BJ (cell line): ENCODE results near the gene WNT2B. TPM values are rescaled to one million over a fixed set of nuclear protein-coding genes. Genes with fewer than 3 reads are reported as not detected.

Experiments used
- CTCF ChIA-PET: fragments of 350-600 bp; formaldehyde crosslinking; extraction: SDS; loops from one replicate; lab custom pipeline; 2021; ENCODE audit warnings: antibody characterized with exemption, inconsistent platforms; lab: Yijun Ruan, JAX
- POLR2A ChIA-PET: fragments of 300-600 bp; sonication (Branson Sonifier 250); formaldehyde crosslinking; extraction: SDS; loops from one replicate; lab custom pipeline; 2021; ENCODE audit warnings: antibody characterized with exemption; lab: Charles Lee
- DNase-seq: peaks from one replicate; pipeline ENCODE4 v3.0.0-alpha.2; 2011; ENCODE audit warnings: low read depth
- H3K27me3 ChIP-seq: 2 replicates; pipeline ENCODE4 v1.6.0; 2011; ENCODE audit warnings: low read length; ENCODE audit not compliant: control insufficient read depth, insufficient read depth
- H3K36me3 ChIP-seq: 2 replicates; pipeline ENCODE4 v1.5.1; 2011; ENCODE audit warnings: low read length; ENCODE audit not compliant: control insufficient read depth, insufficient read depth
- H3K4me3 ChIP-seq: 2 replicates; pipeline ENCODE4 v1.5.1; 2011; ENCODE audit warnings: low read depth, mild to moderate bottlenecking, control low read depth, low read length
- polyA plus RNA-seq: library from polyadenylated mRNA; depleted of rRNA; stranded (reverse); fragments of >200 nt; gene quantifications from 2 replicates; pipeline ENCODE4 v1.2.3, GENCODE V29; 2011
- TF ChIP-seq, protein P1 (sequence below): IDR thresholded peaks from 2 replicates; pipeline ENCODE4 v1.5.1; 2011; ENCODE audit warnings: low read depth, mild to moderate bottlenecking, control low read depth, inconsistent platforms, low read length, moderate library complexity; ENCODE audit not compliant: insufficient read depth

The WNT2B gene
- polyA plus RNA-seq, 1 experiment: 3.1 TPM

DNA sequence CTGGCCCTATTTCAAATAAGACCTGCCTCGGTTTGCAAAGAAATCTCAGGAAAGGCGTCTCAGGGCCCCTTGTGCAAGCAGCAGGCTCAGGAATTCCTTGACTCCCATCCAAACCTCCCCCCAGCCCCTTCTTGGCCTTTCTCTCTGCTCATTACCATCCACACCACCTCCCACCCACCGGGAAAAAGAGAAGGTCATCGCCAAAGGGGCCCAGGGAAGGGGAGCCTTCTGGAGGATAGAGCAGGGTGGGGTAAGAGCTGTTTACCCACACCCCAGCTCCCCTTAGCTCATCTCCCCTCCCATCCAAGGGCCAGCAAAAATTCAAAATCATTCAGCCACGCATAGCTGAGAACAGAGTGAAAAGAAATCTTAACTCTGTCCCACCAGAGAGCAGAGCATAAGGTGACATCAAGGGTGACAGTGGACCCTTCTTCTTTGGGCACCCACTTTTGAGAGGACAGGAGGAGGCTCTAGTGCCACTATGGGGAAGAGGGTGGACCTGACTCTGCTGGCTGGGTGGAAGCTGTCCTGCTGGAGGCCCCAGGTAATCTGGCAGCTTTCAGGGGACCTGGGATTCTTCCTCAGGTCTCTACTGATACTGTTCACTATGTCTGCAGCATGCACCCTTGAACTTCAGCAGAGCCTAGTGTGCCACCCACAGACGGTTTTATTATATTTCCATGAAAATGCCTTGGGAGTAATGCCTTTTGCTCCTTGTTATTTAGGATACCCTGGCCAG, 3.9 kb upstream of the WNT2B start:
- DNase-seq: no peak
- Histone ChIP-seq H3K4me3 (no peak overlapping the region), H3K27me3 (no peaks in the 10 kb centered on the region; the same call in none of the 2 replicates), H3K36me3 (no peaks in the 10 kb centered on the region)
- TF ChIP-seq, protein P1, sequence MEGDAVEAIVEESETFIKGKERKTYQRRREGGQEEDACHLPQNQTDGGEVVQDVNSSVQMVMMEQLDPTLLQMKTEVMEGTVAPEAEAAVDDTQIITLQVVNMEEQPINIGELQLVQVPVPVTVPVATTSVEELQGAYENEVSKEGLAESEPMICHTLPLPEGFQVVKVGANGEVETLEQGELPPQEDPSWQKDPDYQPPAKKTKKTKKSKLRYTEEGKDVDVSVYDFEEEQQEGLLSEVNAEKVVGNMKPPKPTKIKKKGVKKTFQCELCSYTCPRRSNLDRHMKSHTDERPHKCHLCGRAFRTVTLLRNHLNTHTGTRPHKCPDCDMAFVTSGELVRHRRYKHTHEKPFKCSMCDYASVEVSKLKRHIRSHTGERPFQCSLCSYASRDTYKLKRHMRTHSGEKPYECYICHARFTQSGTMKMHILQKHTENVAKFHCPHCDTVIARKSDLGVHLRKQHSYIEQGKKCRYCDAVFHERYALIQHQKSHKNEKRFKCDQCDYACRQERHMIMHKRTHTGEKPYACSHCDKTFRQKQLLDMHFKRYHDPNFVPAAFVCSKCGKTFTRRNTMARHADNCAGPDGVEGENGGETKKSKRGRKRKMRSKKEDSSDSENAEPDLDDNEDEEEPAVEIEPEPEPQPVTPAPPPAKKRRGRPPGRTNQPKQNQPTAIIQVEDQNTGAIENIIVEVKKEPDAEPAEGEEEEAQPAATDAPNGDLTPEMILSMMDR: no peak
- ChIA-PET POLR2A (no interaction called here), CTCF (interaction anchor here (0.6 to 1.5 kb wide), 4 partner anchors 17 to 114 kb away, joined by 3 to 5 read pairs (median 4); no protein-coding TSS in a partner anchor)

DNA sequence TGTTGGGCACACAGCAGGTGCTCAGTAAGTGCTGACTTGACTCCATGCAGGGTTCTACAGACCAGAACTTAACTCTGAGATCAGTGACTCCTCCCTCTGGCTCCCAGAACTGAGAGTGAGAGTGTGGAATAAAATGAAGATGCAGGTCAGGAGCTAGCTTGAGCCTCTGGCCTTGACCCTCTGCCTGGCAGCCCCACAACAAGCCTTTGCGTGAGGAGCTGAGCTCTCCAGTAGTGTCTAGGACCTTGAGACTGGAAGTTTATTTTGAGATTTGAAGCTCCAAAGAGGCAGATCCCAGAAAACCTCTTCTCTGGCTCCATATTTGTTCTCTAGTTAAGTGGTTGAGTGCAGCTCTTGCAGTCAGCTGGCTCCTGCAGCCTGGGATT, 3.4 kb upstream of the WNT2B start:
- CTCF ChIA-PET: interaction anchor here (0.5 to 1.5 kb wide), 4 partner anchors 16 to 568 kb away, joined by 3 to 5 read pairs (median 4); no protein-coding TSS in a partner anchor

DNA sequence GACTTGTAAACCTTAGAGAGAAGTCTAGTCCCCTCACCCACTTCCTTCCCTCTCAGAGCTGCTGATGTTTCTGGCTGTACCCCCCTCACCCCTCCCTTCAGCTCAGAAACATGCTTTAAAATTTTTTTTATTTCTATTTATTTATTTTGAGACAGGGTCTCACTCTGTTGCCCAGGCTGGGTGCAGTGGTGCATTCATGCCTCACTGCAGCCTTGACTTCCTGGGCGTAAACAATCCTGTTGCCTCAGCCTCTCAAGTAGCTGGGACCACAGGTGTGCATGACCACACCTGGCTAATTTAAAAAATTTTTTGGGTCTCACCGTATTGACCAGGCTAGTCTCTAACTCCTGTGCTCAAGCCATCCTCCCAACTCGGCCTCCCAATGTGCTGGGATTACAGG, 2.9 kb upstream of the WNT2B start:
- H3K36me3 ChIP-seq: no peaks in the 10 kb centered on the region
- H3K4me3 ChIP-seq: no peak overlapping the region
- H3K27me3 ChIP-seq: peaks cover 1% of the 10 kb centered on the region
- POLR2A ChIA-PET: no interaction called here
- CTCF ChIA-PET: interaction anchor here (0.5 to 1.5 kb wide), 3 partner anchors 108 to 568 kb away, joined by 3 to 5 read pairs (median 4); no protein-coding TSS in a partner anchor
- no peak for DNase-seq
- TF ChIP-seq, protein P1: no peak

More for the DNA sequence above, 3.4 kb upstream of the WNT2B start:
- no peak overlapping the region for H3K4me3 ChIP-seq
- H3K27me3 ChIP-seq: no peaks in the 10 kb centered on the region; the same call in none of the 2 replicates
- DNase-seq: no peak
- H3K36me3 ChIP-seq: no peaks in the 10 kb centered on the region
- TF ChIP-seq, protein P1: no peak
- POLR2A ChIA-PET: no interaction called here

DNA sequence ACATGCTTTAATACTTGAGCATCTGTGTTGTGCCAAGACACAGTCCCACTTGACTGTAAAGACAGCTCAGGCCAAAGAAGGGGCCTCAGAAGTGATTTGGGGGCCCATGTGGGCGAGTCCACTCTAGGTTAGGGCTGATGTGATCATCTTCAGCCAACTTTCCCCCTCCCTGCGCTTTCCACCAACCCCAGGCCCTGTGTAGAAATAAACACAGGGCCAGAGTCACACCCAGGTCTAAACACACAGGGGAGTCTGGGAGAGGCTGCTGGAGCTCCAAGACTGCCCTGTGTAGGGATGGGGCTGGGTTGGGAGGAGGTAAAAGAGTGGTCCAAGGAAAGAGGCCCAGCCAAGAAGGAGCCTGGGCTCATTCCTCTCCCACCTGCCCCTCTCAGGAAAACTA, 2.5 kb upstream of the WNT2B start:
- peaks cover 1% of the 10 kb centered on the region for H3K27me3 ChIP-seq
- POLR2A ChIA-PET: no interaction called here
- H3K4me3 ChIP-seq: no peak overlapping the region
- TF ChIP-seq, protein P1: no peak
- DNase-seq: no peak
- no peaks in the 10 kb centered on the region for H3K36me3 ChIP-seq
- CTCF ChIA-PET: interaction anchor here (1.5 kb wide), 1 partner anchor 108 kb away, joined by 5 read pairs; no protein-coding TSS in a partner anchor

DNA sequence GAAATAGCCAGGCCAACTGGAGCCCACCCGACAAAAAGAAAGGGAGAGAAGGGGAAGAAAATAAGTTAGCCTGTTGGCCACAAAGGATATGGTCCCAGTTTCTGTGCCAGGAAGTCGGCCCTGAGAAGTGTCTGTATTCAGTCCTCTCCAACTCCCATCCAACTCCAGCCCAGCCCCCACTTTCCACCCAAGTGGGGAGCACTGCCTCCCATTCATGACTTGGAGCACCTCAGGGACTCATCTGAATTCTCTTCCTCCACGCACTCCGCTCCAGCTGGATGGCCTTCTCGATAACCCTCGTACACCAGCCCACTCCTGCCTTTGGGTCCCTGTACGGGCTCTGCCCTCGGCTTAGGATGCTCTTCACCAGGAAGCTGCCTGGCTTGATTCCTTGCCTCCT, 2.0 kb upstream of the WNT2B start:
- Histone ChIP-seq H3K4me3 (no peak overlapping the region), H3K36me3 (no peaks in the 10 kb centered on the region), H3K27me3 (peaks cover 1% of the 10 kb centered on the region)
- POLR2A ChIA-PET: no interaction called here
- CTCF ChIA-PET: no interaction called here
- DNase-seq: no peak
- TF ChIP-seq, protein P1: no peak
